Epithelial cell of proximal tubule (primary cell): Measurements from ENCODE around the gene NT5DC2. TPM values are rescaled to one million over a fixed set of nuclear protein-coding genes. Genes with fewer than 3 reads are reported as not detected.

Source experiments
- DNase-seq: peaks from one replicate; pipeline ENCODE4 v3.0.0-alpha.2; 2011; ENCODE audit warnings: low read depth
- H3K4me3 ChIP-seq: 2 replicates; pipeline ENCODE4 v1.5.1; 2011; ENCODE audit warnings: low read depth, mild to moderate bottlenecking, low read length
- CTCF ChIP-seq: conservative IDR thresholded peaks from 2 replicates; pipeline ENCODE4 v1.5.1; 2012; ENCODE audit warnings: low read depth, mild to moderate bottlenecking, low read length
- total RNA-seq: library from RNA; depleted of rRNA; stranded (reverse); fragments of >200 nt; gene quantifications from 2 replicates; pipeline ENCODE4 v1.2.3, GENCODE V29; 2015

NT5DC2 gene
- total RNA-seq, 1 donor from 2014 or later: 144 TPM

GRCh38 chr3:52484680-52485461 lies 48.8 kb downstream of the NT5DC2 start:
- TF ChIP-seq CTCF: no peak
- DNase-seq: no peak
- no peak overlapping the region for H3K4me3 ChIP-seq

GRCh38 chr3:52483577-52484381 lies 49.9 kb downstream of the NT5DC2 start:
- H3K4me3 ChIP-seq: no peak overlapping the region
- no peak for TF ChIP-seq CTCF
- no peak for DNase-seq

- H3K4me3 ChIP-seq: no peak overlapping the region
- DNase-seq: no peak
- TF ChIP-seq CTCF: no peak
Measured at GRCh38 chr3:52483081-52483480, 50.6 kb downstream of the NT5DC2 start.

GRCh38 chr3:52481819-52482521 lies 51.7 kb downstream of the NT5DC2 start:
- no peak for DNase-seq
- TF ChIP-seq CTCF: peak; percentile 51
- no peak overlapping the region for H3K4me3 ChIP-seq

- no peak for DNase-seq
- no peak overlapping the region for H3K4me3 ChIP-seq
- TF ChIP-seq CTCF: no peak
Measured at GRCh38 chr3:52480768-52481715, 52.6 kb downstream of the NT5DC2 start.

- H3K4me3 ChIP-seq: no peak overlapping the region
- no peak for TF ChIP-seq CTCF
- DNase-seq: no peak
Measured at GRCh38 chr3:52479877-52480575, 53.6 kb downstream of the NT5DC2 start.
